GM12891 (cell line): ENCODE measurements around the gene INAFM2.

Experiments
- PAX5 ChIP-seq: IDR thresholded peaks from 2 replicates; pipeline ENCODE4 v1.6.1; 2011; ENCODE audit warnings: low read length, moderate library complexity, mild to moderate bottlenecking; ENCODE audit not compliant: insufficient read depth, severe bottlenecking
- POLR2A ChIP-seq: IDR thresholded peaks from 2 replicates; pipeline ENCODE4 v1.6.1; 2011; ENCODE audit warnings: low read depth, low read length, control low read depth
- POLR2AphosphoS5 ChIP-seq: IDR thresholded peaks from 2 replicates; pipeline ENCODE4 v1.6.1; 2011; ENCODE audit warnings: low read depth, low read length, control low read depth
- POU2F2 ChIP-seq: IDR thresholded peaks from 2 replicates; pipeline ENCODE4 v1.6.1; 2011; ENCODE audit warnings: low read depth, mild to moderate bottlenecking, control low read depth, low read length, moderate library complexity
- SPI1 ChIP-seq: IDR thresholded peaks from 2 replicates; pipeline ENCODE4 v1.6.1; 2011; ENCODE audit warnings: low read depth, low read length, control low read depth
- TAF1 ChIP-seq: IDR thresholded peaks from 2 replicates; pipeline ENCODE4 v1.6.1; 2011; ENCODE audit warnings: low read depth, low read length, control low read depth

DNA sequence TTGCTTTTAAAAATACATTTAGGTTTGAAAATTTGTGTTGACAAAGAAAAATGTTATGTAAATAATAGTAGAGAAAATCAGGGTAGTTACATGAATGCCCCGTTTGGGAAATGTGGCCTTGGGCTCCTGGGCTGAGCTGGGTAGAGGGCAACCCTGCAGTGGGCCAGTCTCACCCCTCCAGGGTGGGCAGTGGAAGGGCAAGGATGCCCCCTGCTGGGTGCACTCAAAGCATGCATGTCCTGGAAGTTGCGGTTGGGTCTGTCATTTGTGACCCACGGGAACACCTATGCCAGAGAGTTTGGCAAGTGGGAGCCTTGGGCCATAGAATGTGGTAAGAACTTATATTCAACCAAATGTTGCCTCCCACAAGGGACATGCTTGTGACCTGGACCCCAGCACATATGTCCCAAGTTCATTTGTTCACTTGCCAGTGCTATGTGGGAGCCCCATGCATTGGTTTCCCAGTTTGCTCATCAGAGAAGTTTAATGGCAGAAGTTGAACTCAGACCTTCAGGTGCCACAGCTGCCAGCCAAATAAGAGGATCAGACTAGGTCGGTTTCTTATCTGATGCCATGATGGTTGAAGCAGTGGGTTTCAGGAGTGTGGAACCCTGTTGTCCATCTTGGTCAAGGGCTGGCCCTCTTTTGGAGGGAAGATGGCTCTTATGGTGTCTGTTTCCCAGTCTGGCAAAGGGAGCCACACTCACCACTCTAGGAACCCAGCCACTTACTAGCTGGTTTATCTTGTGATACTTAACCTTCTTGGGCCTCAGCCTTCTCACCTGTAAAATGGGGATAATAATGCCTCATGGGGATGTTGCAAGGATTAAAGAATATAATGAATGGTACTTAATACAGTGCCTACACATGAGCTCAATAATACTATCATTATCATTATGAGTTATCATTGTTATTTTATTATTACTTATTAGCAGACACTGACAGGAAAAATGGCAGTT lies 13.2 kb upstream of the INAFM2 start:
- TF ChIP-seq POLR2A (no peak), POLR2AphosphoS5 (no peak), TAF1 (no peak), SPI1 (no peak), POU2F2 (peak; percentile 64; the same call in 1 of the 2 replicates), PAX5 (no peak)
